ENCODE data around the gene TRPM2. TPM values are rescaled to one million over a fixed set of nuclear protein-coding genes. Genes with fewer than 3 reads are reported as not detected.

The TRPM2 gene
- total RNA-seq, 4 donors from 2014 or later = 1.0 to 3.3 (median 3.1) TPM

GRCh38 chr21:44321846-44322450 lies 31.5 kb upstream of the TRPM2 start:
- ATAC-seq = no peak
- Histone ChIP-seq H3K27ac (no peak overlapping the region), H3K9me3 (no peaks in the 10 kb centered on the region), H3K4me3 (no peak overlapping the region), H3K27me3 (no peaks in the 10 kb centered on the region), H3K36me3 (peaks cover 0 to 100% of the 10 kb centered on the region in 2 donors), H3K4me1 (no peaks in the 10 kb centered on the region)
- TF ChIP-seq POLR2A (IDR thresholded peaks at IDR 0.05) (no peak), CTCF (IDR thresholded peaks at IDR 0.05) (no peak), EP300 (IDR thresholded peaks at IDR 0.05) (no peak), POLR2AphosphoS5 (IDR thresholded peaks at IDR 0.05) (no peak)
- WGBS, 2 donors (ENCODE audit: low coverage in 1 of 2) = 96% methylated on average over 5 of the region's 23 CpGs; no CpG with 5 or more reads in 1 of the 2 donors

GRCh38 chr21:44322621-44323325 lies 30.6 kb upstream of the TRPM2 start:
- ATAC-seq = no peak
- Histone ChIP-seq H3K9me3 (no peaks in the 10 kb centered on the region), H3K4me1 (no peaks in the 10 kb centered on the region), H3K27ac (no peak overlapping the region), H3K36me3 (peaks cover 0 to 100% of the 10 kb centered on the region in 2 donors), H3K4me3 (no peak overlapping the region), H3K27me3 (no peaks in the 10 kb centered on the region)
- no CpG with 5 or more reads among the region's 38 CpGs for WGBS, 2 donors (ENCODE audit: low coverage in 1 of 2)
- TF ChIP-seq EP300 (IDR thresholded peaks at IDR 0.05) (no peak), POLR2AphosphoS5 (IDR thresholded peaks at IDR 0.05) (no peak), CTCF (IDR thresholded peaks at IDR 0.05) (no peak), POLR2A (IDR thresholded peaks at IDR 0.05) (no peak)

GRCh38 chr21:44323591-44323990 lies 29.8 kb upstream of the TRPM2 start:
- no peak for TF ChIP-seq POLR2A (IDR thresholded peaks at IDR 0.05)
- no peak for TF ChIP-seq CTCF (IDR thresholded peaks at IDR 0.05)
- no peak for TF ChIP-seq POLR2AphosphoS5 (IDR thresholded peaks at IDR 0.05)
- no peak for TF ChIP-seq EP300 (IDR thresholded peaks at IDR 0.05)
- Histone ChIP-seq H3K36me3 (peaks cover 0 to 98% of the 10 kb centered on the region in 2 donors), H3K27me3 (no peaks in the 10 kb centered on the region), H3K4me3 (no peak overlapping the region), H3K9me3 (no peaks in the 10 kb centered on the region), H3K27ac (no peak overlapping the region), H3K4me1 (no peaks in the 10 kb centered on the region)
- no peak for ATAC-seq
- 74% methylated on average over 6 of the region's 20 CpGs; no CpG with 5 or more reads in 1 of the 2 donors for WGBS, 2 donors (ENCODE audit: low coverage in 1 of 2)

GRCh38 chr21:44324106-44324853 lies 29.1 kb upstream of the TRPM2 start:
- Histone ChIP-seq H3K27me3 (no peaks in the 10 kb centered on the region), H3K36me3 (peaks cover 0 to 93% of the 10 kb centered on the region in 2 donors), H3K27ac (no peak overlapping the region), H3K4me3 (no peak overlapping the region), H3K4me1 (no peaks in the 10 kb centered on the region), H3K9me3 (no peaks in the 10 kb centered on the region)
- 100% methylated on average over 2 to 4 of the region's 37 CpGs for WGBS, 2 donors (ENCODE audit: low coverage in 1 of 2)
- TF ChIP-seq POLR2A (IDR thresholded peaks at IDR 0.05) (no peak), EP300 (IDR thresholded peaks at IDR 0.05) (no peak), CTCF (IDR thresholded peaks at IDR 0.05) (no peak), POLR2AphosphoS5 (IDR thresholded peaks at IDR 0.05) (no peak)
- no peak for ATAC-seq
